Myocyte (in vitro differentiated cells): ENCODE results near the gene UBE2O. TPM values are rescaled to one million over a fixed set of nuclear protein-coding genes. Genes with fewer than 3 reads are reported as not detected.
"Not testable (repeated sequence)": the region's sequence is repeated elsewhere in the genome, so short reads cannot be mapped to it uniquely, and the experiment has no call there.

ENCODE experiments used
- DNase-seq: peaks from one replicate; pipeline ENCODE4 v3.0.0-alpha.2; 2012; ENCODE audit warnings: low read depth
- total RNA-seq: library from RNA; depleted of rRNA; stranded (reverse); fragments of >200 nt; gene quantifications from 2 replicates; pipeline ENCODE4 v1.2.3, GENCODE V29; 2014

Gene UBE2O
- total RNA-seq, 1 donor from 2014 or later: 21.1 TPM

GRCh38 chr17:76378548-76379274 lies 74.2 kb downstream of the UBE2O start:
- DNase-seq: no peak

DNA sequence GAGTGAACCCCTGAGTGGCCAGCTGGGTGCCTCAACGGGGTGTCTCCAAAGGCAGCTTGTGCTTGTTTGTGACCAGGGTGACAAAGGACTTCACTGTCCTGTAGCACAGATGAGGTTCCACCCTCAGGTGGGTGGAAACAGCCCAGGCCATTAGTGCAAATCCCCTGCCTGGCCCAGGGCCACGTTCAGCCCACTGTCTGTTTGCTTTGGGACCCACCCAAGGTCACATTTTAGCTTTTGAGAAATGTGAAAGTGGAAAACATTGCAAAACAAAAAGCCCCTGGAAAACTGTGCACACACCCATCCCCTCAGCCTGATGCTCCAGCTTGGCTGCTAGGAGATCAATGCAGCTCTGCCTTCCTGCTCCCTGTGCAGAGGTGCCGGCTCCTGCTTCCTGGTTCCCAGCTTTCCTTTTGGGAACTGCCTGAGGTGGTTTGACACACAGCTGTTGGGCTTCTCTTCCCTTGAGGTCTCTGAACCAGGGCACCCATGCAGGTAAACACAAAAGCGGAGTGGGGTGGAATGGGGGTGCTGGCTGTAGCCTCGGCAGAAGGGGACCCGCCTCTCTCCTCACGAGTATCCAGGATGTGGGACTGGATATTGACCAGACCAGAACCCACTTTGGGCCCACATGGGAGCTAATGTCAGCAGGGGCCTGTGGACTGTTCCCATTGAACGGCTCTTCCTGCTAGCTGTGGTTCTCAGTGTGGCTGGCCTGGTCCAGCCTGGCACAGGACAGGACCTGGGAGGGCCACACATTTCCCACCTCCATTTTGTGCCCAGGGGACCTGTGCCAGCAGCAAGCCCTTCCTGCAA lies 76.4 kb downstream of the UBE2O start:
- no peak for DNase-seq

- DNase-seq: no peak
Measured at GRCh38 chr17:76371656-76372628, 81.0 kb downstream of the UBE2O start.

DNA sequence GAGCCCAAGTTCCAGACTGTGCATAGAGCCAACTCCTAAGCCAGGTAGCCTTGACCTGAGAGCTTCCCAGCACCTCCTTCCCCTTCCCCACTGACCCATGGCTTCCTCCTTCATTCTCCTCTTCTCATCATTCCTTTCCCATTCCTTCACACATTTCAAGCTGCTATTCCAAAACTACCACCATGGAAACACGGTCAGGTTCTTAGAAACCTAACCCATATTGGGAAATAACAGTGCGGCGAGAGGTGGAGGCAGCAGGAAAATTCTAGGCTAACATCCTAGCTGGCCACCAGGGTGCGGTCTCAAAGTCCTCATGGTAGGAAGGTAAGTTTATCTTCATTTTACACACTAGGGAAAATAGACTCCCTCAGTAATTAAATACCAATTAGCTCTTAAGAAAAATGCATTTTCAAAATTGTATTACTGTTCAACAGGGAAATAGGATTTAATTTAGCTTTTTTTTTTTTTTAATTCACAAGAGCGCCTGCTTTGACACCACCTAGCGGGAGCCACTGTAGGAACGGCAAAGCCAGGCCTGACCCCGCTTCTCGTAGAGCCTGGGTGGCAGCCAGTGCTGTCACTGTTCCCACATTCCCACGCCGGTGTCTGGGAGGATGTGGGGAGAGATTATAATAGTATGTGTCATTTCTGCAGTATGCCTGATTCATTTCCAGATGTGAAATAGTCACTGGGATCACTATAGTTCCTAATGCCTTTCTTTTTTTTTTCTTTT lies 82.5 kb downstream of the UBE2O start:
- peak; percentile 87 for DNase-seq

DNA sequence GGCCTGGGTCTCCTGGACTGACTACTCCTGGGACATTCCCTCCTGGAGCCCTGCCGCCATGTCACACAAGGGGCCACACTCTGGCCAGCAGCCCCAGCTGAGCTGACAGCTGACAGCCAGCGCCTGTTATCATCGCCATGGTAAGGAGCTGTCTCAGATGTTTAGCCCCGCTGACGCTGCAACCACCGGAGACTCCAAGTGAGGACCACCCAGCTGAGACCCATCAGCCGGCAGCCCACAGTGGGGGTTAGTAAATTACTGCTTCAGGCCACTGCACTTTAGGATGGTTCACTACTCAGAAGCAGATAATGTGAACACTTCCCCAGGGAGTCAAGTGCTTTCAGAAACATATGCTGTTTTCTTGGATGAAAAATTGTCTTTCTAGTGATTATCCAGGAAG lies 83.1 kb downstream of the UBE2O start:
- no peak for DNase-seq

DNA sequence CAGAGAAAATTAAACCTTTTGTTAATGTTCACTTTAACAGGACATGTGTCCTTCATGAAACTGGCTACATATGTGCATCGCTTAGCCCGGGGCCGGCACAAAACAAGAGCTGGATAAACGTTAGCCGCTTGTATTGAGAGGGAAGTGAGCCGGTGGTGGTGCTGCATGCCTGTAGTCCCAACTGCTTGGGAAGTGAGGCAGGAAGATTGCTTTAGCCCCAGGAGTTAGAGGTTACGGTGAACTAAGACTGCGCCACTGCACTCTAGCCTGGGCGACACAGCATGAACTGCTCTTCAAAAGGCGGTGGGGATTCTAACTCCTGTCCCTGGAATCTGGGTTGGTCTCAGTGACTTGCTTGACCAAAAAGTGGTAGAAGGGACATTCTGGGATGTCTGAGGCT lies 83.6 kb downstream of the UBE2O start:
- DNase-seq: no peak

- no peak for DNase-seq
Measured at GRCh38 chr17:76368545-76368944, 84.4 kb downstream of the UBE2O start.

- DNase-seq: no peak
Measured at GRCh38 chr17:76367642-76368041, 85.3 kb downstream of the UBE2O start.

DNA sequence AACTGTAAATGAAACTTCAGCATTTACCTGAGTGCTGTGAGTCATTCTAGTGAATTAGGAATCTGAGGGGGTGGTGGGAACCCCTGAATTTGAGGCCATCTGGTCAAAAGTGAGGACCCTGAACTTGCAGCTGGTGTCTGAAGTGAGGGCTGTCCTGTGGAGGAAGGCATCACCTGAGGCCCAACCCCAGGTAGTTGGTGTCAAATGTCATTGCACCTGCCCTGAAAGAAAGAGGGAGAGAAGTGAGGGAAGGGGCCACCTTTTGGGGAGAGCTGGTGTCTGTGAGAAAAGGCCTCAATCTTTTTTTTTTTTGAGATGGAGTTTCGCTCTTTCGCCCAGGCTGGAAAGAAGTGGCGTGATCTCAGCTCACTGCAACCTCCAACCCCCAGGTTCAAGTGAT lies 86.7 kb downstream of the UBE2O start:
- no peak for DNase-seq

DNA sequence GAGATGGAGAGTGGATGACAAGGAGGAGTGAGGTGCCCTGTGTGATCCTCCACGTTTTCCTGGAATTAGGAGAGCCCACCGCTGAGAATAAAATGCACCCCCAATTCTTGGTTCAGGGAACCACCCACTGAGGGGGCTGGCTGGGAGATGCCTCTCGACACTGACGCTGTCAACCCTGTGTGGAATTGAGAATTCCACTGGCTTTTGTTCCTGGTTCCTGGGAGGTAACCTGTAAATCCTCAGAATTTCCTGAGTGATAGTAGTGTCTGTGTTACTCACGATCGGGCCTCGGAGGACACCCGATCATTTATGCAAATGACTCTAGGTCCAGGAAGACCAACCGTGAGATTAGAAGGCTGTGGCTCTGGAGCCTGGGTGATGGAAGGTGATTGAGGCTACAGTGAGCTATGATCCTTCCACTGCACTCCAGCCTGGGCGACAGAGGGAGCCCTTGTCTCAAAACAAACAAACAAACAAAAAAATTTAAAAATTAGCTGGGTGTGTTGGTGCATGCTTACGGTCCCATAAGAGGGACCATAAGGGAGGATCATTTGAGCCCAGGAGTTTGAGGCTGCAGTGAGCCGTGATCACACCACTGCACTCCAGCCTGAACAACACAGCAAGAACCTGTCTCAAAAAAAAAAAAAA lies 87.6 kb downstream of the UBE2O start:
- DNase-seq: no peak

DNA sequence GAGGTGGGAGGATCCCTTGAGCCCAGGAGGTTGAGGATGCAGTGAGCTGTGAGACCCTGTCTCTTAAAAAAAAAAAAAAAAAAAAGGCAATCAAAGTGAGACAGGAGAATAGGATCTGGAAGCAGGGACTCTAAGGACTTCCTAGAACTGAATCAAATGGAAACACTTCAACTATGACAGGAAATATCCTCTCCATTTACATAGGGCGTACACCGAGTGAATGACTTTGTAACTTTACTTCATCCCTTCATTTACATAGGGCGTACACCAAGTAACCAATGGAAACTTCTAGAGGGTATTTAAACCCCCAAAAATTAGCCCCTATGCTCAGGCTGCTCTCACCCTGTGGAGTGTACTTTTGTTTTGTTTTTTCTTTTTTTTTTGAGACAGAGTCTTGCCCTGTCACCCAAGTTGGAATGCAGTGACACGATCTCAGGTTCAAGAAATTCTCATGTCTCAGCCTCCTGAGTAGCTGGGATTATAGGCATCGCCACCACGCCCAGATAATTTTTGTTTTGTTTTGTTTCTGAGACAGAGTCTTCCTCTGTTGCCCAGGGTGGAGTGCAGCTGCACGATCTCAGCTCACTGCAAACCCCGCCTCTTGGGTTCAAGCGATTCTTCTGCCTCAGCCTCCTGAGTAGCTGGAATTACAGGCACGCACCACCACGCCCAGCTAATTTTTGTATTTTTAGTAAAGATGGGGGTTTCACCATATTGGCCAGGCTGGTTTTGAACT lies 89.7 kb downstream of the UBE2O start:
- DNase-seq: no peak

DNA sequence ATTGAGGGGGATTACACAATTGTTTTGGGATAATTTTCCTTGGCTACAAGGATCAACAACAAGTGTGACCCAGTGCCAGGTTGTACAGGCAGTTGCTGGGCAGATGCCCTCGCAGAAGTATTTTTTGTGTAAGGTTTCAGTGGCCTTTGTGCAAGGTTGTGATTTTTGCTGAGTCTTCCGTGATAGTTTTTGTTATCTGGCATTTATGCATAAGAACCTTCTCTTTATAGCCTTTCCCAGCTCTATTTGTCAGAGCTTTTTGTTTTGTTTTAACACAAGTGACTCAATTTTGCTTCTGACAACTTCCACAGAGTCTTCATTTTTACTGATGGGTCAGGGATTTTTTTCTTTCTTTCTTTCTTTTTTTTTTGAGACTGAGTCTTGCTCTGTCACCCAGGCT lies 92.5 kb downstream of the UBE2O start:
- no peak for DNase-seq

DNA sequence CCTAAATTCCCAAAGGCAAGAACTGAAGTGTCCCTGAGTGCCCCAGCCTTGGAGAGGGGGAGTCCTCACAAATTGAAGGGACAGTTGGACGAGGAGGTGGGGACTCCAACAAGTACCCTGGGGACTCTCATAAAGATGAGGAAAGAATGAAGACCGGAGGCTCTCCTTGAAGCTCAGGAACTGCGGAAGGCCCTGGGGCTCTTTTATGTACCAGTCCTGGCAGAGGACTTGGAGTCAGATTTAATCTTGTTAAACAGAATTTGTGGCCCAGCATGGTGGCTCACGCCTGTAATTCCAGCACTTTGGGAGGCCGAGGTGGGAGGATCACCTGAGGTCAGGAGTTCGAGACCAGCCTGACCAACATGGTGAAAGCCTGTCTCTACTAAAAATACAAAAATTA lies 93.2 kb downstream of the UBE2O start:
- not testable (repeated sequence) for DNase-seq

DNA sequence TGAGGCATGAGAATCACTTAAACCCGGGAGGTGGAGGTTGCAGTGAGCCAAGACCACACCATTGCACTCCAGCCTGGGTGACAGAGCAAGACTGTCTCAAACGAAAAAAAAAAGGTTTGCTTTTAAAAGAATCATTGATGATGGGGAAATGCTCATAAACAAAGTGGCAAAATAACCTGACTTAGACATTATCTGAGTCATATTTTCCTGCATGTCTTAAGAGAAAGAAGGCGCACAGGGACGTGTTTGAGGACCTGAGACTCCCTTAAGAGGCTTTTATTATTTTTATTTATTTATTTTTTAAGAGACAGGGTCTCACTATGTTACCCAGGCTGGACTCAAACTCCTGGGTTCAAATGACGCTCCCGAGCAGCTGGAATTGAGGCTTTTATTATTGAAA lies 93.6 kb downstream of the UBE2O start:
- no peak for DNase-seq

DNA sequence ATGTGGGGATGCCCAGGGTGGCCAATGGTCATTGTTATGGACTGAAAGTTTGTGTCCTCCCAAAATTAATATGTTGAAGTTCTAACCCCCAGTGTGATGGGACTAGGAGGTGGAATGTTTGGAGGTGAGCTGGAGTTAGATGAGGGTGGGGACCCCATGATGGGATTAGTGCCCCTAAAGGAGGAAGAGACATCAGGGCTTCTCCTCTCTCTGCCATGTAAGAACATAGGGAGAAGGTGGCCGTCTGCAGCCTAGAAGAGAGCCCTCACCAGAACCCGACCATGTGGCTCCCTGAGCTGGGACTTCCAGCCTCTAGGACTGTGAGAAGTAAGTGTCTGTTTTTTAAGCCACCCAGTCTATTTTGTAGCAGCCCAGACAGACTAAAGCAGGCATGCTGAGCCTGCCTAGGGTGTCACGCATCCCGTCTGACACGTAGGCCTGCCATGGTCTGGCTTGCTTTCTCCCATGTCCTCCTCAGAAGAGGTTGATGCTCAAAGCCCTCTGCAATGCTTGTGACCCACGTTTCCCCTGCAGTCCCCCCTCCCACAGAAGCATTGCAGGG lies 95.3 kb downstream of the UBE2O start:
- DNase-seq: no peak

DNA sequence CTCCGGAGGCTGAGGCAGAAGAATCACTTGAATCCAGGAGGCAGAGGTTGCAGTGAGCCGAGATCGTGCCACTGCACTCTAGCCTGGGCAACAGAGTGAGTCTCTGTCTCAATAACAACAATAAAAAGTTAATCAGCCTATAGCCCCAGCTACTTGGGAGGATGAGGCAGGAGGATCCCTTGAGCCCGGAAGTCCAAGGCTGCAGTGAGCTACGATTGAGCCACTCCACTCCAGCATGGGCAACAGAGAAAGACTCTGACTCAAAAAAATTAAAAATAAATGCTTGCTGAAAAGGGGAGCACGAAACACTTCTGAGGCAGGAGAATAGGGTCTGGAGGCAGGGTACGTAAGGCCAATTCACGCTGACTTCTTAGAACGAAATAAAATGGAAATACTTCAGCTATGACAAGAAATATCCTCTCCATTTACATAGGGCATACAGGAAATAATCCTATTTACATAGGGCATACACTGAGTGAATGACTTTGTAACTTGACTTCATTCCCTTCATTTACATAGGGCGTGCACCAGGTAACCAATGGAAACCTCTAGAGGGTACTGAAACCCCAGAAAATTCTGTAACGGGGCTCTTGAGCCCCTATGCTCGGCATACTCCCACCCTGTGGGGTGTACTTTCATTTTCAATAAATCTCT lies 96.0 kb downstream of the UBE2O start:
- no peak for DNase-seq

DNA sequence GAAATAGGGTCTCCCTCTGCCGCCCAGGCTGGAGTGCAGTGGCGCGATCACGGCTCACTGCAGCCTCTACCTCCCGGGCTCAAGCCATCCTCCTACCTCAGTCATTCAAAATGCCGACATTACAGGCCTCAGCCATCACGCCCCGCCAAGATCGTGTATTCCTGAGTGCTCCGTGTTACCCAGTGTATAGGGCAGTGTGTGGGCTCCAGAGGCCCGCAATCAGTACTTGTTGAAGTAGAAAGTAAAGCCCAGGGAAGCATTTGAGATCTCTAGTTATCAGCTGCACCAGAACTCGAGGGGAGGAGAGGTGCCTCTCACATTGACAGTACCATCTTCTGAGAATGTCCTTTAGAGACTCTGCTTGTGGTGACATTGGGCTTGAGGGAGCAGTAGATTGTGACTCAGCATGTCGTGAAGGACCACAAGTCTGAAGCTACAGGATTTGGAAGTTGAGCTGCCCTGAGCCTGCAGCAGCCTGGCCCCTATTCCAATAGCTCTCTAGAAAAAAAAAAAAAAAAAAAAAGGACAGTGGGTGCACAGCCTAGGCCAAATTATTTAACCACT lies 98.1 kb downstream of the UBE2O start:
- no peak for DNase-seq

- DNase-seq: no peak
Measured at GRCh38 chr17:76354317-76354729, 98.6 kb downstream of the UBE2O start.
